HepG2 (cell line): ENCODE results near the gene LMNA. TPM values are rescaled to one million over a fixed set of nuclear protein-coding genes. Genes with fewer than 3 reads are reported as not detected.

Source experiments
- ATF7-NPFF ChIP-seq: sonication (generic); formaldehyde crosslinking; IDR thresholded peaks from 2 replicates; pipeline ENCODE4 v1.8.1; 2023; ENCODE audit warnings: mild to moderate bottlenecking, low read depth, missing genetic modification reagents, moderate library complexity
- CC2D1A ChIP-seq: sonication (generic); formaldehyde crosslinking; IDR thresholded peaks from 2 replicates; pipeline ENCODE4 v1.8.1; 2023; ENCODE audit warnings: mild to moderate bottlenecking, missing genetic modification reagents
- KDM3A ChIP-seq: IDR thresholded peaks from 2 replicates; pipeline ENCODE4 v1.6.1; 2018; ENCODE audit warnings: low read depth, missing compliant biosample characterization
- NFIC ChIP-seq: IDR thresholded peaks from 2 replicates; pipeline ENCODE4 v1.6.1; 2012; ENCODE audit warnings: mild to moderate bottlenecking, low read length, inconsistent platforms
- SIX4 ChIP-seq: sonication (generic); formaldehyde crosslinking; IDR thresholded peaks from 2 replicates; pipeline ENCODE4 v1.4.0; 2020; ENCODE audit warnings: missing genetic modification reagents
- SNAI1 ChIP-seq: sonication (generic); formaldehyde crosslinking; IDR thresholded peaks from 2 replicates; pipeline ENCODE4 v1.5.0; 2020; ENCODE audit warnings: mild to moderate bottlenecking, missing genetic modification reagents, borderline replicate concordance
- SSRP1 ChIP-seq: IDR thresholded peaks from 2 replicates; pipeline ENCODE4 v1.6.1; 2016; ENCODE audit warnings: control low read depth
- YEATS2 ChIP-seq: sonication (generic); formaldehyde crosslinking; IDR thresholded peaks from 2 replicates; pipeline ENCODE4 v1.4.0; 2020; ENCODE audit warnings: missing genetic modification reagents, borderline replicate concordance
- ZKSCAN5 ChIP-seq: sonication (generic); formaldehyde crosslinking; IDR thresholded peaks from 2 replicates; pipeline ENCODE4 v1.5.1; 2020; ENCODE audit warnings: mild to moderate bottlenecking, missing genetic modification reagents
- ZNF121 ChIP-seq: sonication (generic); formaldehyde crosslinking; IDR thresholded peaks from 2 replicates; pipeline ENCODE4 v1.5.0; 2020; ENCODE audit warnings: mild to moderate bottlenecking, missing genetic modification reagents
- ZNF563 ChIP-seq: sonication (generic); formaldehyde crosslinking; IDR thresholded peaks from 2 replicates; pipeline ENCODE4 v1.8.0; 2022; ENCODE audit warnings: mild to moderate bottlenecking, moderate library complexity, missing genetic modification reagents
- polyA plus RNA-seq, 8 experiments: library from polyadenylated mRNA; depleted of rRNA in 3 of 8; stranded (reverse) in 7 of 8; unstranded in 1 of 8; fragments of >200 nt; fragmentation: Illumina TruSeq in 4 of 8; extraction: Trizol in 4 of 8; gene quantifications; 2 replicates each; pipeline versions ENCODE4 v1.2.1 to v1.2.3, GENCODE V29; 2011 to 2016; ENCODE audit warnings: low read depth in 4 of 8, missing spikeins in 1 of 8, mixed read lengths in 1 of 8; ENCODE audit not compliant: insufficient read depth in 1 of 8
- total RNA-seq, 5 experiments: library from RNA; depleted of rRNA; stranded (reverse); fragments of >200 nt; fragmentation: Illumina TruSeq; extraction: Trizol; gene quantifications; 2 replicates each; pipeline ENCODE4 v1.2.3, GENCODE V29; 2016; ENCODE audit warnings: low read depth in 1 of 5
- TF ChIP-seq, protein P1 (sequence below): sonication (generic); formaldehyde crosslinking; conservative IDR thresholded peaks from 2 replicates; pipeline ENCODE4 v1.8.0; 2022; ENCODE audit warnings: missing genetic modification reagents
- TF ChIP-seq, protein P2 (sequence below): sonication (generic); formaldehyde crosslinking; IDR thresholded peaks from 2 replicates; pipeline ENCODE4 v1.4.0; 2020; ENCODE audit warnings: missing genetic modification reagents
- TF ChIP-seq, protein P3 (sequence below): sonication (generic); formaldehyde crosslinking; IDR thresholded peaks from 2 replicates; pipeline ENCODE4 v1.4.0; 2020; ENCODE audit warnings: mild to moderate bottlenecking, missing genetic modification reagents, borderline replicate concordance
- TF ChIP-seq, protein P4 (sequence below): sonication (generic); formaldehyde crosslinking; IDR thresholded peaks from 2 replicates; pipeline ENCODE4 v1.5.0; 2020; ENCODE audit warnings: missing genetic modification reagents, mild to moderate bottlenecking, borderline replicate concordance
- TF ChIP-seq, protein P5 (sequence below): sonication (generic); formaldehyde crosslinking; IDR thresholded peaks from 2 replicates; pipeline ENCODE4 v1.5.0; 2020; ENCODE audit warnings: mild to moderate bottlenecking, missing genetic modification reagents, borderline replicate concordance
- TF ChIP-seq, protein P6 (sequence below): sonication (generic); formaldehyde crosslinking; IDR thresholded peaks from 2 replicates; pipeline ENCODE4 v1.4.0; 2020; ENCODE audit warnings: missing genetic modification reagents

The LMNA gene
- total and polyA plus RNA-seq, 2 of the 13 experiments (the other 11 are each of a cell fraction or from before 2014, with no cell fraction given): 107 to 225 TPM

DNA sequence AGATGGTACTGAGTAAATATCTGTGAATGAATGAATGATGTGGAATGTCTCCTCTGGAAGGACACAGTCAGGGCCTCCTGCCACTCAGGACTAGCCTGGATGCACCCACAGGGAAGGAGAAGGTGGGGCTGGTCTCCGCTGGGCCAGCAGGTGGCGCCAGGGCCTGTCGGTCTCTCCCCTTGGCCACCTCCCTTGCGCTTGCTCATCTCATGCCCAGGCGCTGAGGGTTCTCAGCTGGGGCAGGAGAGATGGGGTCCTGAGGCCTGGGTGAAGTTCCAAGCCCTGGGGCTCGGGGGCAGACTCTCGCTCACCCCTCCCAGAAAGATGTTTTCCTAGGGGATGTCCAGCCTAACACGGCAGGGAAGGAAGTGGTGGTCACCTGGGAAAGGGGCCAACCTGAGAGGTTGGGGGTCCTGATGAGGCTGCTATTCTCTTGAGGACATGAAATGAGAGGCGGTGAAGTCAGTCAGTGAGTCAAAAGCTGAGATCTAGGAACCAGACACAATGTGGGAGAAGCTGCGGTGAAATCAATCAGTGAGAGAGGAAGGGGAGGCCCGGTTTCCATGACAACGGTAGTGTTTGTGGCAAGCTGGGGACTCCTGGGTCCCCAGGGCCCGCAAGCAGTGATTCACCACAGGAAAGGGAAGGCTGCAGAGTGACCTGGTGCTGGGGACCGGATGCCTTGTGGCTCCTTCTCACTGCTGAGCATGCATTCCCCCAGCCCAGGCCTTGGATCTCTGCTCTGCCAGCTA lies 17.7 kb upstream of the LMNA start (continued):
- TF ChIP-seq, protein P1, sequence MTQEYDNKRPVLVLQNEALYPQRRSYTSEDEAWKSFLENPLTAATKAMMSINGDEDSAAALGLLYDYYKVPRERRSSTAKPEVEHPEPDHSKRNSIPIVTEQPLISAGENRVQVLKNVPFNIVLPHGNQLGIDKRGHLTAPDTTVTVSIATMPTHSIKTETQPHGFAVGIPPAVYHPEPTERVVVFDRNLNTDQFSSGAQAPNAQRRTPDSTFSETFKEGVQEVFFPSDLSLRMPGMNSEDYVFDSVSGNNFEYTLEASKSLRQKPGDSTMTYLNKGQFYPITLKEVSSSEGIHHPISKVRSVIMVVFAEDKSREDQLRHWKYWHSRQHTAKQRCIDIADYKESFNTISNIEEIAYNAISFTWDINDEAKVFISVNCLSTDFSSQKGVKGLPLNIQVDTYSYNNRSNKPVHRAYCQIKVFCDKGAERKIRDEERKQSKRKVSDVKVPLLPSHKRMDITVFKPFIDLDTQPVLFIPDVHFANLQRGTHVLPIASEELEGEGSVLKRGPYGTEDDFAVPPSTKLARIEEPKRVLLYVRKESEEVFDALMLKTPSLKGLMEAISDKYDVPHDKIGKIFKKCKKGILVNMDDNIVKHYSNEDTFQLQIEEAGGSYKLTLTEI (CRISPR knock-in tag): no peak
- TF ChIP-seq ZNF563 (no peak), ZKSCAN5 (CRISPR knock-in tag) (no peak), ATF7-NPFF (no peak), YEATS2 (CRISPR knock-in tag) (peak; percentile 60; the same call in 1 of the 2 replicates), SIX4 (CRISPR knock-in tag) (no peak), ZNF121 (no peak), SSRP1 (CRISPR knock-in tag) (0 out of 2 replicates have a peak, but pooled peaks have one; percentile 71), NFIC (no peak), CC2D1A (CRISPR knock-in tag) (no peak), KDM3A (CRISPR knock-in tag) (peak; percentile 94), SNAI1 (CRISPR knock-in tag) (no peak)
- TF ChIP-seq, protein P2, sequence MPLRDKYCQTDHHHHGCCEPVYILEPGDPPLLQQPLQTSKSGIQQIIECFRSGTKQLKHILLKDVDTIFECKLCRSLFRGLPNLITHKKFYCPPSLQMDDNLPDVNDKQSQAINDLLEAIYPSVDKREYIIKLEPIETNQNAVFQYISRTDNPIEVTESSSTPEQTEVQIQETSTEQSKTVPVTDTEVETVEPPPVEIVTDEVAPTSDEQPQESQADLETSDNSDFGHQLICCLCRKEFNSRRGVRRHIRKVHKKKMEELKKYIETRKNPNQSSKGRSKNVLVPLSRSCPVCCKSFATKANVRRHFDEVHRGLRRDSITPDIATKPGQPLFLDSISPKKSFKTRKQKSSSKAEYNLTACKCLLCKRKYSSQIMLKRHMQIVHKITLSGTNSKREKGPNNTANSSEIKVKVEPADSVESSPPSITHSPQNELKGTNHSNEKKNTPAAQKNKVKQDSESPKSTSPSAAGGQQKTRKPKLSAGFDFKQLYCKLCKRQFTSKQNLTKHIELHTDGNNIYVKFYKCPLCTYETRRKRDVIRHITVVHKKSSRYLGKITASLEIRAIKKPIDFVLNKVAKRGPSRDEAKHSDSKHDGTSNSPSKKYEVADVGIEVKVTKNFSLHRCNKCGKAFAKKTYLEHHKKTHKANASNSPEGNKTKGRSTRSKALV (CRISPR knock-in tag): no peak
- TF ChIP-seq, protein P3, sequence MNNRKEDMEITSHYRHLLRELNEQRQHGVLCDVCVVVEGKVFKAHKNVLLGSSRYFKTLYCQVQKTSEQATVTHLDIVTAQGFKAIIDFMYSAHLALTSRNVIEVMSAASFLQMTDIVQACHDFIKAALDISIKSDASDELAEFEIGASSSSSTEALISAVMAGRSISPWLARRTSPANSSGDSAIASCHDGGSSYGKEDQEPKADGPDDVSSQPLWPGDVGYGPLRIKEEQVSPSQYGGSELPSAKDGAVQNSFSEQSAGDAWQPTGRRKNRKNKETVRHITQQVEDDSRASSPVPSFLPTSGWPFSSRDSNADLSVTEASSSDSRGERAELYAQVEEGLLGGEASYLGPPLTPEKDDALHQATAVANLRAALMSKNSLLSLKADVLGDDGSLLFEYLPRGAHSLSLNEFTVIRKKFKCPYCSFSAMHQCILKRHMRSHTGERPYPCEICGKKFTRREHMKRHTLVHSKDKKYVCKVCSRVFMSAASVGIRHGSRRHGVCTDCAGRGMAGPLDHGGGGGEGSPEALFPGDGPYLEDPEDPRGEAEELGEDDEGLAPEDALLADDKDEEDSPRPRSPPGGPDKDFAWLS (CRISPR knock-in tag): no peak; the same call in 1 of the 2 replicates
- TF ChIP-seq, protein P4, sequence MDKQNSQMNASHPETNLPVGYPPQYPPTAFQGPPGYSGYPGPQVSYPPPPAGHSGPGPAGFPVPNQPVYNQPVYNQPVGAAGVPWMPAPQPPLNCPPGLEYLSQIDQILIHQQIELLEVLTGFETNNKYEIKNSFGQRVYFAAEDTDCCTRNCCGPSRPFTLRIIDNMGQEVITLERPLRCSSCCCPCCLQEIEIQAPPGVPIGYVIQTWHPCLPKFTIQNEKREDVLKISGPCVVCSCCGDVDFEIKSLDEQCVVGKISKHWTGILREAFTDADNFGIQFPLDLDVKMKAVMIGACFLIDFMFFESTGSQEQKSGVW (CRISPR knock-in tag): no peak
- TF ChIP-seq, protein P5, sequence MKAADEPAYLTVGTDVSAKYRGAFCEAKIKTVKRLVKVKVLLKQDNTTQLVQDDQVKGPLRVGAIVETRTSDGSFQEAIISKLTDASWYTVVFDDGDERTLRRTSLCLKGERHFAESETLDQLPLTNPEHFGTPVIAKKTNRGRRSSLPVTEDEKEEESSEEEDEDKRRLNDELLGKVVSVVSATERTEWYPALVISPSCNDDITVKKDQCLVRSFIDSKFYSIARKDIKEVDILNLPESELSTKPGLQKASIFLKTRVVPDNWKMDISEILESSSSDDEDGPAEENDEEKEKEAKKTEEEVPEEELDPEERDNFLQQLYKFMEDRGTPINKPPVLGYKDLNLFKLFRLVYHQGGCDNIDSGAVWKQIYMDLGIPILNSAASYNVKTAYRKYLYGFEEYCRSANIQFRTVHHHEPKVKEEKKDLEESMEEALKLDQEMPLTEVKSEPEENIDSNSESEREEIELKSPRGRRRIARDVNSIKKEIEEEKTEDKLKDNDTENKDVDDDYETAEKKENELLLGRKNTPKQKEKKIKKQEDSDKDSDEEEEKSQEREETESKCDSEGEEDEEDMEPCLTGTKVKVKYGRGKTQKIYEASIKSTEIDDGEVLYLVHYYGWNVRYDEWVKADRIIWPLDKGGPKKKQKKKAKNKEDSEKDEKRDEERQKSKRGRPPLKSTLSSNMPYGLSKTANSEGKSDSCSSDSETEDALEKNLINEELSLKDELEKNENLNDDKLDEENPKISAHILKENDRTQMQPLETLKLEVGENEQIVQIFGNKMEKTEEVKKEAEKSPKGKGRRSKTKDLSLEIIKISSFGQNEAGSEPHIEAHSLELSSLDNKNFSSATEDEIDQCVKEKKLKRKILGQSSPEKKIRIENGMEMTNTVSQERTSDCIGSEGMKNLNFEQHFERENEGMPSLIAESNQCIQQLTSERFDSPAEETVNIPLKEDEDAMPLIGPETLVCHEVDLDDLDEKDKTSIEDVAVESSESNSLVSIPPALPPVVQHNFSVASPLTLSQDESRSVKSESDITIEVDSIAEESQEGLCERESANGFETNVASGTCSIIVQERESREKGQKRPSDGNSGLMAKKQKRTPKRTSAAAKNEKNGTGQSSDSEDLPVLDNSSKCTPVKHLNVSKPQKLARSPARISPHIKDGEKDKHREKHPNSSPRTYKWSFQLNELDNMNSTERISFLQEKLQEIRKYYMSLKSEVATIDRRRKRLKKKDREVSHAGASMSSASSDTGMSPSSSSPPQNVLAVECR (CRISPR knock-in tag): no peak; the same call in 1 of the 2 replicates
- TF ChIP-seq, protein P6, sequence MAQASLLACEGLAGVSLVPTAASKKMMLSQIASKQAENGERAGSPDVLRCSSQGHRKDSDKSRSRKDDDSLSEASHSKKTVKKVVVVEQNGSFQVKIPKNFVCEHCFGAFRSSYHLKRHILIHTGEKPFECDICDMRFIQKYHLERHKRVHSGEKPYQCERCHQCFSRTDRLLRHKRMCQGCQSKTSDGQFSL (CRISPR knock-in tag): no peak
